ENCODE results near the gene KLKB1. TPM values are rescaled to one million over a fixed set of nuclear protein-coding genes. Genes with fewer than 3 reads are reported as not detected.

KLKB1 gene
- total RNA-seq, 1 experiment from 2014 or later = 10.1 TPM

DNA sequence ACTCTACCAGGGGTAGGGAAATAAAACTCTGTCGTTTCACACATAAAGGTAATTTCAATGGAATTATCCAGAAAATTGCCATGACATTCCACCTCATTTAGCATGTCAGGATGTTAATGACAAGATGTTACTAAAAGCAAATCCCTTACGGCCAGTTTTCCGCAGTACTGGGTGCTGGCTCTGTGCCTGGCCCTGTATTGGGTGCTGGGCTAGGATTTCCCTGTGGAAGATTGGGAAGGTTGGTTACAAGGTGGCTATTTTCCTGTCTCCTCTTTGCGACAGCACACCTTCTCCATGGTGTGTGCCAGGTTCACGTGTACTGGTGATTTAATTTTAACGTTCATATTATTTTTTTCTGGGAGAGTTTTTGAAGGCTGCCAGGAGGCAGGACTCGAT lies 13.1 kb downstream of the KLKB1 start (continued):
- TF ChIP-seq, protein P1, sequence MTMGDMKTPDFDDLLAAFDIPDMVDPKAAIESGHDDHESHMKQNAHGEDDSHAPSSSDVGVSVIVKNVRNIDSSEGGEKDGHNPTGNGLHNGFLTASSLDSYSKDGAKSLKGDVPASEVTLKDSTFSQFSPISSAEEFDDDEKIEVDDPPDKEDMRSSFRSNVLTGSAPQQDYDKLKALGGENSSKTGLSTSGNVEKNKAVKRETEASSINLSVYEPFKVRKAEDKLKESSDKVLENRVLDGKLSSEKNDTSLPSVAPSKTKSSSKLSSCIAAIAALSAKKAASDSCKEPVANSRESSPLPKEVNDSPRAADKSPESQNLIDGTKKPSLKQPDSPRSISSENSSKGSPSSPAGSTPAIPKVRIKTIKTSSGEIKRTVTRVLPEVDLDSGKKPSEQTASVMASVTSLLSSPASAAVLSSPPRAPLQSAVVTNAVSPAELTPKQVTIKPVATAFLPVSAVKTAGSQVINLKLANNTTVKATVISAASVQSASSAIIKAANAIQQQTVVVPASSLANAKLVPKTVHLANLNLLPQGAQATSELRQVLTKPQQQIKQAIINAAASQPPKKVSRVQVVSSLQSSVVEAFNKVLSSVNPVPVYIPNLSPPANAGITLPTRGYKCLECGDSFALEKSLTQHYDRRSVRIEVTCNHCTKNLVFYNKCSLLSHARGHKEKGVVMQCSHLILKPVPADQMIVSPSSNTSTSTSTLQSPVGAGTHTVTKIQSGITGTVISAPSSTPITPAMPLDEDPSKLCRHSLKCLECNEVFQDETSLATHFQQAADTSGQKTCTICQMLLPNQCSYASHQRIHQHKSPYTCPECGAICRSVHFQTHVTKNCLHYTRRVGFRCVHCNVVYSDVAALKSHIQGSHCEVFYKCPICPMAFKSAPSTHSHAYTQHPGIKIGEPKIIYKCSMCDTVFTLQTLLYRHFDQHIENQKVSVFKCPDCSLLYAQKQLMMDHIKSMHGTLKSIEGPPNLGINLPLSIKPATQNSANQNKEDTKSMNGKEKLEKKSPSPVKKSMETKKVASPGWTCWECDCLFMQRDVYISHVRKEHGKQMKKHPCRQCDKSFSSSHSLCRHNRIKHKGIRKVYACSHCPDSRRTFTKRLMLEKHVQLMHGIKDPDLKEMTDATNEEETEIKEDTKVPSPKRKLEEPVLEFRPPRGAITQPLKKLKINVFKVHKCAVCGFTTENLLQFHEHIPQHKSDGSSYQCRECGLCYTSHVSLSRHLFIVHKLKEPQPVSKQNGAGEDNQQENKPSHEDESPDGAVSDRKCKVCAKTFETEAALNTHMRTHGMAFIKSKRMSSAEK (CRISPR knock-in tag; IDR thresholded peaks at IDR 0.05; ENCODE audit: borderline replicate concordance) = no peak
- TF ChIP-seq CREB1 (CRISPR knock-in tag; IDR thresholded peaks at IDR 0.05) (no peak), ZNF317 (CRISPR knock-in tag; IDR thresholded peaks at IDR 0.05; ENCODE audit: borderline replicate concordance, low read depth) (no peak), JAZF1 (CRISPR knock-in tag; IDR thresholded peaks at IDR 0.05) (no peak)

DNA sequence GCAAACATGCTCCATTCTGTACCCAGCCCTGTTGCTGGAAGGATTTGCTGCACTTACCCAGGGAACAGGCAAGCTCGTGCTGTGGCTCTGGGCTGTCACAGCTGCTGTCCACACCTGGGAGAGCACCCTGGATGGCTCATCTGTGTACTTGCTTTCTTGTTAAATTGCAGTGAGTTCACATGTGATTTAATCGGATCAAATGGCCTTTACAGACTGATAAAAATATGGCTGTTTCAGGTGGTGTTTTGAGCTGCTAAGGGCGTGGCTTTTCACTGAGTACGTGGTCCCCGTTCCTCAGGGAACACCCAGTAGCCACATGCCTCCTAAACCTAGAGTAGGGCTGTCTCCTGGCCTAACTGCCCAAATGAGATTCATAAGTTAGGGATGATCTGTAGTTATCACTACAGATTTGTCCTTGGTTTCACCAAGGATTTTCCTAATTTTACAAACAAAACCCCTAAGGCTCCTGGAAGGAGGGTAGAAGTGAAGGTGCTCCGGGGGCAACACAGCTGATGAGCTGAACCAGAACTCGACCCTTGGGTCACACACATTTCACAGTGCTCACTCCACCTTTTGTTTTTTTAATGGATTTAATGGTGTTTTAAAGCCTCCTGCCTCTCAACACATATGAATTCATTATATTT lies 13.7 kb downstream of the KLKB1 start:
- Mint-ChIP-seq H3K27me3 (ENCODE audit: low read depth) (no peaks in the 10 kb centered on the region; the same call in 1 of the 2 replicates), H3K4me1 (peaks cover 10% of the 10 kb centered on the region), H3K27ac (no peak overlapping the region), H3K9me3 (peaks cover 6% of the 10 kb centered on the region), H3K36me3 (peaks cover 16% of the 10 kb centered on the region), H3K4me3 (no peak overlapping the region)
- ChIA-PET POLR2A (interaction anchor here (0.5 to 0.6 kb wide), 3 partner anchors 33 to 331 kb away, joined by 3 to 5 read pairs (median 3); no protein-coding TSS in a partner anchor), CTCF (interaction anchor here (0.7 kb wide), 1 partner anchor 37 kb away, joined by 3 read pairs; no protein-coding TSS in a partner anchor)
- ATAC-seq (peak; percentile 78), DNase-seq (ENCODE audit: low spot score) (no peak)
- TF ChIP-seq ATF1 (CRISPR knock-in tag; IDR thresholded peaks at IDR 0.05) (no peak), EMX1 (CRISPR knock-in tag; IDR thresholded peaks at IDR 0.05) (peak; percentile 96), CREM (CRISPR knock-in tag; IDR thresholded peaks at IDR 0.05) (no peak), FOXJ3 (CRISPR knock-in tag; IDR thresholded peaks at IDR 0.05; ENCODE audit: borderline replicate concordance) (no peak), PRRX2 (CRISPR knock-in tag; IDR thresholded peaks at IDR 0.05) (peak; percentile 96), ZNF263 (CRISPR knock-in tag; IDR thresholded peaks at IDR 0.05; ENCODE audit: low read depth) (no peak), NR3C1 (CRISPR knock-in tag; conservative IDR thresholded peaks at IDR 0.05; ENCODE audit: low read depth) (no peak), ZNF138 (CRISPR knock-in tag; conservative IDR thresholded peaks at IDR 0.05) (0 out of 2 replicates have a peak, but pooled peaks have one; percentile 63), RELA (CRISPR knock-in tag; IDR thresholded peaks at IDR 0.05; ENCODE audit: borderline replicate concordance) (no peak), ZNF232 (CRISPR knock-in tag; IDR thresholded peaks at IDR 0.05) (no peak), NR2C2 (CRISPR knock-in tag; IDR thresholded peaks at IDR 0.05) (no peak), CREB1 (CRISPR knock-in tag; IDR thresholded peaks at IDR 0.05) (no peak), ZNF317 (CRISPR knock-in tag; IDR thresholded peaks at IDR 0.05; ENCODE audit: borderline replicate concordance, low read depth) (no peak)
- TF ChIP-seq, protein P2, sequence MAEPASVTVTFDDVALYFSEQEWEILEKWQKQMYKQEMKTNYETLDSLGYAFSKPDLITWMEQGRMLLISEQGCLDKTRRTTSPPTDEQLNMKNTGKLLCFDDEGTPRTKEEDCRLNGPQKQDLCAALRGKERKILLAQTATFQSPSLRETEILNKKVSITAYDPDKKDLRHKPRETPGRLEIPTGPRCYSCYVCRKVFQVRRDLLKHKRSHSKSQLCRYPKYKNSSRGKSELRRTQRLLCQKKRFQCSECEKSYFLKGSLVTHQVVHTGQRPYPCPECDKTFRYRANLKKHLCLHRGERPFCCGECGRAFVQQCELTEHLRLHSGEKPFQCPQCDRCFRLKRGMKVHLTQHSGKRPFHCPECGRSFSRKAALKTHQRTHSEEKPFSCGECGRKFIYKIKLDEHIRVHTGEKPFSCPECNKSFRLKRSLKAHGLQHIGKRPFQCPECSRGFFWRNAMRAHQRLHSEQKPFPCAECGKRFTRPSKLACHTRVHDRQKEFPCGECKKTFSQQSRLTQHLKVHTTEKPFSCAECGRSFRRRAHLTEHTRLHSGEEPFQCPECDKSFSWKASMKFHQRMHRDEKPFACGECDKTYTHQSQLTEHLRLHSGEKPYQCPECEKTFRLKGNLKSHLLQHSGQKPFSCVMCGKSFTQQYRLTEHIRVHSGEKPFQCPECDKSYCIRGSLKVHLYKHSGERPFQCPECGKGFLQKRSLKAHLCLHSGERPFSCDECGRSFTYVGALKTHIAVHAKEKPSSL (CRISPR knock-in tag; conservative IDR thresholded peaks at IDR 0.05) = peak; percentile 98
- TF ChIP-seq, protein P3, sequence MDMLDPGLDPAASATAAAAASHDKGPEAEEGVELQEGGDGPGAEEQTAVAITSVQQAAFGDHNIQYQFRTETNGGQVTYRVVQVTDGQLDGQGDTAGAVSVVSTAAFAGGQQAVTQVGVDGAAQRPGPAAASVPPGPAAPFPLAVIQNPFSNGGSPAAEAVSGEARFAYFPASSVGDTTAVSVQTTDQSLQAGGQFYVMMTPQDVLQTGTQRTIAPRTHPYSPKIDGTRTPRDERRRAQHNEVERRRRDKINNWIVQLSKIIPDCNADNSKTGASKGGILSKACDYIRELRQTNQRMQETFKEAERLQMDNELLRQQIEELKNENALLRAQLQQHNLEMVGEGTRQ (CRISPR knock-in tag; IDR thresholded peaks at IDR 0.05) = no peak
- TF ChIP-seq, protein P4, sequence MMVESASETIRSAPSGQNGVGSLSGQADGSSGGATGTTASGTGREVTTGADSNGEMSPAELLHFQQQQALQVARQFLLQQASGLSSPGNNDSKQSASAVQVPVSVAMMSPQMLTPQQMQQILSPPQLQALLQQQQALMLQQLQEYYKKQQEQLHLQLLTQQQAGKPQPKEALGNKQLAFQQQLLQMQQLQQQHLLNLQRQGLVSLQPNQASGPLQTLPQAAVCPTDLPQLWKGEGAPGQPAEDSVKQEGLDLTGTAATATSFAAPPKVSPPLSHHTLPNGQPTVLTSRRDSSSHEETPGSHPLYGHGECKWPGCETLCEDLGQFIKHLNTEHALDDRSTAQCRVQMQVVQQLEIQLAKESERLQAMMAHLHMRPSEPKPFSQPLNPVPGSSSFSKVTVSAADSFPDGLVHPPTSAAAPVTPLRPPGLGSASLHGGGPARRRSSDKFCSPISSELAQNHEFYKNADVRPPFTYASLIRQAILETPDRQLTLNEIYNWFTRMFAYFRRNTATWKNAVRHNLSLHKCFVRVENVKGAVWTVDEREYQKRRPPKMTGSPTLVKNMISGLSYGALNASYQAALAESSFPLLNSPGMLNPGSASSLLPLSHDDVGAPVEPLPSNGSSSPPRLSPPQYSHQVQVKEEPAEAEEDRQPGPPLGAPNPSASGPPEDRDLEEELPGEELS (CRISPR knock-in tag; IDR thresholded peaks at IDR 0.05) = 0 out of 2 replicates have a peak, but pooled peaks have one; percentile 28
- TF ChIP-seq, protein P5, sequence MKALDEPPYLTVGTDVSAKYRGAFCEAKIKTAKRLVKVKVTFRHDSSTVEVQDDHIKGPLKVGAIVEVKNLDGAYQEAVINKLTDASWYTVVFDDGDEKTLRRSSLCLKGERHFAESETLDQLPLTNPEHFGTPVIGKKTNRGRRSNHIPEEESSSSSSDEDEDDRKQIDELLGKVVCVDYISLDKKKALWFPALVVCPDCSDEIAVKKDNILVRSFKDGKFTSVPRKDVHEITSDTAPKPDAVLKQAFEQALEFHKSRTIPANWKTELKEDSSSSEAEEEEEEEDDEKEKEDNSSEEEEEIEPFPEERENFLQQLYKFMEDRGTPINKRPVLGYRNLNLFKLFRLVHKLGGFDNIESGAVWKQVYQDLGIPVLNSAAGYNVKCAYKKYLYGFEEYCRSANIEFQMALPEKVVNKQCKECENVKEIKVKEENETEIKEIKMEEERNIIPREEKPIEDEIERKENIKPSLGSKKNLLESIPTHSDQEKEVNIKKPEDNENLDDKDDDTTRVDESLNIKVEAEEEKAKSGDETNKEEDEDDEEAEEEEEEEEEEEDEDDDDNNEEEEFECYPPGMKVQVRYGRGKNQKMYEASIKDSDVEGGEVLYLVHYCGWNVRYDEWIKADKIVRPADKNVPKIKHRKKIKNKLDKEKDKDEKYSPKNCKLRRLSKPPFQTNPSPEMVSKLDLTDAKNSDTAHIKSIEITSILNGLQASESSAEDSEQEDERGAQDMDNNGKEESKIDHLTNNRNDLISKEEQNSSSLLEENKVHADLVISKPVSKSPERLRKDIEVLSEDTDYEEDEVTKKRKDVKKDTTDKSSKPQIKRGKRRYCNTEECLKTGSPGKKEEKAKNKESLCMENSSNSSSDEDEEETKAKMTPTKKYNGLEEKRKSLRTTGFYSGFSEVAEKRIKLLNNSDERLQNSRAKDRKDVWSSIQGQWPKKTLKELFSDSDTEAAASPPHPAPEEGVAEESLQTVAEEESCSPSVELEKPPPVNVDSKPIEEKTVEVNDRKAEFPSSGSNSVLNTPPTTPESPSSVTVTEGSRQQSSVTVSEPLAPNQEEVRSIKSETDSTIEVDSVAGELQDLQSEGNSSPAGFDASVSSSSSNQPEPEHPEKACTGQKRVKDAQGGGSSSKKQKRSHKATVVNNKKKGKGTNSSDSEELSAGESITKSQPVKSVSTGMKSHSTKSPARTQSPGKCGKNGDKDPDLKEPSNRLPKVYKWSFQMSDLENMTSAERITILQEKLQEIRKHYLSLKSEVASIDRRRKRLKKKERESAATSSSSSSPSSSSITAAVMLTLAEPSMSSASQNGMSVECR (CRISPR knock-in tag; IDR thresholded peaks at IDR 0.05; ENCODE audit: borderline replicate concordance) = no peak
- TF ChIP-seq, protein P6, sequence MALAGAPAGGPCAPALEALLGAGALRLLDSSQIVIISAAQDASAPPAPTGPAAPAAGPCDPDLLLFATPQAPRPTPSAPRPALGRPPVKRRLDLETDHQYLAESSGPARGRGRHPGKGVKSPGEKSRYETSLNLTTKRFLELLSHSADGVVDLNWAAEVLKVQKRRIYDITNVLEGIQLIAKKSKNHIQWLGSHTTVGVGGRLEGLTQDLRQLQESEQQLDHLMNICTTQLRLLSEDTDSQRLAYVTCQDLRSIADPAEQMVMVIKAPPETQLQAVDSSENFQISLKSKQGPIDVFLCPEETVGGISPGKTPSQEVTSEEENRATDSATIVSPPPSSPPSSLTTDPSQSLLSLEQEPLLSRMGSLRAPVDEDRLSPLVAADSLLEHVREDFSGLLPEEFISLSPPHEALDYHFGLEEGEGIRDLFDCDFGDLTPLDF (CRISPR knock-in tag; IDR thresholded peaks at IDR 0.05) = no peak
